GM19468 (cell line): ENCODE results near the gene HOXA9.

Experiments
- ATAC-seq: cut with Tn5 transposase; IDR thresholded peaks from one replicate; pipeline ENCODE4 v1.9.1; 2021; ENCODE audit warnings: mild to moderate bottlenecking, moderate library complexity, moderate number of reproducible peaks; ENCODE audit not compliant: unreplicated experiment; ENCODE audit errors: extremely low read depth

The HOXA9 gene

GRCh38 chr7:27116962-27117886 is 48.1 kb downstream of the HOXA9 start:
- ATAC-seq, result no peak

- no peak for ATAC-seq
Observed at GRCh38 chr7:27116031-27116961, 49.0 kb downstream of the HOXA9 start.

- ATAC-seq, result no peak
Observed at GRCh38 chr7:27115221-27116026, 49.9 kb downstream of the HOXA9 start.

DNA sequence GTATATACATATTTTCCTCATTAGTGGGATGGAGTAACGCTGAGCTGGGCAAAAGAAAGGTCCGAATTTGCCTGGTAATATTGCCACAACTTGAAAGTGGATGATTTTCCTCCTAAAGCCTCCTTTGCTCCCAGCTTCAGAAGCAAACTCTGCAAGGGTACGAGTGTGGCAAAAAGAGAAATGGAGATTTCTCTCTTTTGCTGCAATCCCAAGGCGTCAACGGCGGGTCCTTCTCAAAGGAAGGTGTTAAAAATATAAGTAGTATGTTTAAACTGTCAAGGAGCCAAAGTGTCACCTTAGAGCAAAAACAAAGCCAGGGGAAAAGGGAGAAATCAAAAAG is 50.5 kb downstream of the HOXA9 start:
- ATAC-seq, result no peak

DNA sequence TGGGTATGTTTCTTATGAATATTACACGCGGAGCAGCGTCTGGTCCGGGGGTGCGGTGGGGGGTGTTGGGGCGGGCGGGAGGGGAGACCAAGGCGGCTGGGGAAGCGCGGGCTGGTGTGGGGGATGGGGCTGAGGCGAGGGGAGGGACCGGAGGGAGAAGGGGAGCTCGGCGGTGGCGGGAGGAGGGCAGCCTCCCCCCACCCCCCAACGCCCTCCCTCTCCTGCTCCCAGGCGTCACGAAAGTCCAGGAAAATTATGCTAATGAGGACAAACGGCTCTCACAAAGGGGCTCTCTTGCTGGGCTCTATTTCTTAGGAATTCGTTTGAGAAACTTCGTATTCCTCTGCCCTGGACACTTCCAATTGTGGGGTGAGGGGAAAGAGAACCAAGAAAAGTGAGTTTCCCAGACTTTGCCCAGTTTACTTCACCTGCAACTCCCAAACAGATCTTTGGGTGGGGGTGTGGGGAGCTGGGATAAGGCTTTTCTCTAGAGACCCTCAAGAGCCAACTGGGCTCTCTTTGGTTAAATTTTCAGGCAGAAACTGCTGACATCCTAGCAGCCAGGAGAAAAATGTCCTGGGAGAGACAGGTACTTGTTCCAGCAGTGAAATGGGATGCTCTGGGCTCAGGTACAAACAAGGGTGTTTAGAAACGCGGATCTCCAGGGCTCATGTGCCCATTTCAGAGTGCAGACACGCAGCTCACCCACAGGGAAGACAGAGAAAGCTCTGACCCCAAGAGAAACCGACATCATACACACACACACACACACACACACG is 51.2 kb downstream of the HOXA9 start:
- no peak for ATAC-seq

GRCh38 chr7:27112955-27113949 is 52.1 kb downstream of the HOXA9 start:
- ATAC-seq, result no peak
